ENCODE data around the gene KRTAP20-1.

KRTAP20-1 gene

DNA sequence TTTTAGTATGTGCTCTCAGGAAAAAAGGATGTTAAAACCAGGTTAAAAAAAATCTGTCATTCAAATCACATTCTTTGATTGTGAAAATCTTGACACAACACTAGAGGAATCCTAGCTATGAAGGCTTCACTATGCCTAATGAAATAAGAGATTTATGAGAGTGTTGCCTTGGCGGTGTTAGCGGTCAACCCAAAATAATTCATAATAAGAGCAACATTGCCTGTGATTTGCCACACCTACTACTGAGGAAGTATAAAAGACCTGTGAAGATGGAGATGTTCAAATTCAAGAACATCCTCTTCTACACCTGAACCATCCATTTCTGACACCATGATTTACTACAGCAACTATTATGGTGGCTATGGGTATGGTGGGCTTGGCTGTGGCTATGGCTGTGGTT, at the start of gene KRTAP20-1:
TSS of gene KRTAP20-1 (plus strand) at position 301 of the 400 bp plus-strand sequence. CDS start at position 331, 30 bp downstream.
- DNase-seq = no peak
- no peak within 1 kb of the TSS for H3K4me3 Mint-ChIP-seq
- H3K9me3 Mint-ChIP-seq = peaks cover 2% of the 10 kb centered on the region in 2 donors
- no peak within 1 kb of the TSS for H3K27ac Mint-ChIP-seq
- no peak for ATAC-seq
- no peaks in the 10 kb centered on the region for H3K27me3 Mint-ChIP-seq
- no peaks in the 10 kb centered on the region for H3K4me1 Mint-ChIP-seq

- no peak overlapping the region for H3K27ac Mint-ChIP-seq
- no peak for DNase-seq
- no peaks in the 10 kb centered on the region for H3K4me1 Mint-ChIP-seq
- no peaks in the 10 kb centered on the region for H3K27me3 Mint-ChIP-seq
- no peak for ATAC-seq
- no peak overlapping the region for H3K4me3 Mint-ChIP-seq
- peaks cover 7 to 10% of the 10 kb centered on the region in 2 donors for H3K9me3 Mint-ChIP-seq
Observed at GRCh38 chr21:30567617-30568016, 48.6 kb upstream of the KRTAP20-1 start.

DNA sequence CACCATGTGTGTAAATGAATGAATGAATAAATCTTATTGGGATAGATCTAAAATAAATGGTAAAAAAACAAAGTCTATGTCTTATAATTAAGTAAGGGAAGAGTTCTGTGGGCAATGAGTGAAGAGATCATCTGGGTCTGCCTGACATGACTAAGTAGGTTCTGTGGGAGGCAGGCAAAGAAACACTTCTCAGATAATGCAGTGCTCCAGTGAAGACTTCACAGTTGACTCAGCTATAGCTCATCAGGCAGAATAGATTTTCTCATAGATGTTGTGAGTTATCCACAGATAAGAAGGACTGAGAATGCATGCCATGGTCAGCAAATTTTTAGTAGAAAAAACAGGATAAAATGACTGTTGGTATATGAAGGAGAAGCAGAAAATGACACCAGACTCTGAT, 38.5 kb upstream of the KRTAP20-1 start:
- no peak for DNase-seq
- no peak for ATAC-seq
- no peaks in the 10 kb centered on the region for H3K27me3 Mint-ChIP-seq

GRCh38 chr21:30579346-30579745, 36.9 kb upstream of the KRTAP20-1 start:
- Mint-ChIP-seq H3K4me3 (no peak overlapping the region), H3K27me3 (no peaks in the 10 kb centered on the region), H3K9me3 (peaks cover 0 to 3% of the 10 kb centered on the region in 2 donors), H3K4me1 (no peaks in the 10 kb centered on the region), H3K27ac (no peak overlapping the region)
- DNase-seq (no peak), ATAC-seq (no peak)

More for the DNA sequence above, 38.5 kb upstream of the KRTAP20-1 start:
- Mint-ChIP-seq H3K9me3 (no peaks in the 10 kb centered on the region), H3K27ac (no peak overlapping the region), H3K4me1 (no peaks in the 10 kb centered on the region), H3K4me3 (no peak overlapping the region)

DNA sequence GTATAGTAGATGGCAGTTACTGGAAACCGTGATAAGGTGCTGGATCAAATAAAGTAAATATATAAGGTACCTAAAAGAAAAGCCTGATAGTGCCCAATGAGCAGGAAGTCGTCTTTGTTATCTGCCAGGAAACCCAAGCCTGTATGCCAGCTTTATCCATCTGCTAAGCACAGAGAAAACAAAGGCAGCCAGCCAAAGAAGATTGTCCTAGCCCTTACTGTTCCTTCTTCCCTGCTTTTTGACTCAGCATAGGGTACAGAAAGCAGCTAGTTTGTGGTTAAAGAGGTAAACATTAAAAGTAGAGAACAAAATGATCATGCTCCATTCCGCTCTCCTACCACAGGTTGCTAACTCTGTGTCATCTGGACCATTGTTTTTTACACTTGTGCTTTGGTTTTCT, 36.1 kb upstream of the KRTAP20-1 start:
- Mint-ChIP-seq H3K4me3 (no peak overlapping the region), H3K27me3 (no peaks in the 10 kb centered on the region), H3K4me1 (no peaks in the 10 kb centered on the region), H3K27ac (no peak overlapping the region), H3K9me3 (peaks cover 0 to 8% of the 10 kb centered on the region in 2 donors)
- ATAC-seq (no peak), DNase-seq (no peak)

DNA sequence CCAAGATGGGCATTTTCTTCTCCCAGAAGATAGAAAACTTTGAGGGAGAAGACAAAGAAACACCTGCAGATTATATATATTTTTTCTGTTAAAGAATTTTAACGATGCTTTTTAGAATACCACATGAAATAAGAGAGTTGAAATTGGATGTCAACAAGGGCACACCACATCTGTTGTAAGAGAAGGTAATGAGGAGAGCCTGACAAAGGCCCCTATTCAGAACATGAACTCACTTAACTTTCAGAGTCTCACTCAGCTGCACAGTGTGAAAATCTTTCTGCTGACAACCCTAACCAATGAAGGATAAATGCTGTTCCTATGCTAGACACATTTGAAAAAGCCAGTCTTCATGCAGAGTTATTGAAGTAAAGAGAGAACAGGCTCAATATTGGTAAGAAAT, 33.4 kb upstream of the KRTAP20-1 start:
- no peak for ATAC-seq
- no peak overlapping the region for H3K4me3 Mint-ChIP-seq
- H3K4me1 Mint-ChIP-seq = no peaks in the 10 kb centered on the region
- no peak for DNase-seq
- peaks cover 0 to 8% of the 10 kb centered on the region in 2 donors for H3K9me3 Mint-ChIP-seq
- no peak overlapping the region for H3K27ac Mint-ChIP-seq
- no peaks in the 10 kb centered on the region for H3K27me3 Mint-ChIP-seq

DNA sequence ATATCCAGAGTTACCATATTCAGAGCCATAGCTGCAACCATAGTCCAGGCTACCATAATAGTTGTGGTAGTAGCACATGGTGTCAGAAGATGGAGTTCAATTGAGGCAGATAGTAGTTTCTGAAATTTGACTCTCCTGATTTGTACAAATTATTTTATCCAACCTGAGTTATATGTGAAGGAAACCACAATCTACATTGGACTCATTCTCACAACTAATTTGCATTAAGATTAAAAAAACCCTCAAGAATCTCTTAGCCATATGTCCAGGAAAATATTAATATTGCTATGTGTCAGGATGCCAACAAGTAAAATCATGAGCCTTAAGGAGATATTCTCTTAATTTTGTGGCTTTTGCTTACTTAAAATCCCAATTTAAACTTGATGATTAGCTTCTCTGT, 25.9 kb upstream of the KRTAP20-1 start, which contains the start of gene KRTAP22-2:
TSS of gene KRTAP22-2 (minus strand) at position 101 of the 400 bp plus-strand sequence.
- no peaks in the 10 kb centered on the region for H3K27me3 Mint-ChIP-seq
- ATAC-seq (no peak), DNase-seq (no peak)
- H3K4me3 Mint-ChIP-seq = no peak within 1 kb of the TSS
- no peak within 1 kb of the TSS for H3K27ac Mint-ChIP-seq
- no peaks in the 10 kb centered on the region for H3K9me3 Mint-ChIP-seq
- H3K4me1 Mint-ChIP-seq = no peaks in the 10 kb centered on the region

GRCh38 chr21:30592140-30592539, 24.1 kb upstream of the KRTAP20-1 start, which contains the start of gene KRTAP6-3:
Gene KRTAP6-3 (plus strand): TSS chr21:30592440. CDS start chr21:30592446, 6 bp downstream.
- Mint-ChIP-seq H3K27ac (no peak within 1 kb of the TSS), H3K4me1 (no peaks in the 10 kb centered on the region), H3K27me3 (no peaks in the 10 kb centered on the region), H3K4me3 (no peak within 1 kb of the TSS), H3K9me3 (no peaks in the 10 kb centered on the region)
- no peak for DNase-seq
- ATAC-seq = no peak

- no peak for DNase-seq
- Mint-ChIP-seq H3K4me1 (no peaks in the 10 kb centered on the region), H3K4me3 (no peak within 1 kb of the TSS), H3K27ac (no peak within 1 kb of the TSS), H3K9me3 (peaks cover 6 to 9% of the 10 kb centered on the region in 2 donors), H3K27me3 (no peaks in the 10 kb centered on the region)
- no peak for ATAC-seq
Observed at GRCh38 chr21:30598802-30599201, 17.4 kb upstream of the KRTAP20-1 start, which contains the start of gene KRTAP6-2. Gene KRTAP6-2 (minus strand): TSS chr21:30598902. CDS start chr21:30598874, 28 bp downstream.

- H3K4me3 Mint-ChIP-seq = no peak within 1 kb of the TSS
- no peak within 1 kb of the TSS for H3K27ac Mint-ChIP-seq
- DNase-seq = no peak
- no peaks in the 10 kb centered on the region for H3K4me1 Mint-ChIP-seq
- ATAC-seq = no peak
- peaks cover 6 to 18% of the 10 kb centered on the region in 2 donors for H3K9me3 Mint-ChIP-seq
- no peaks in the 10 kb centered on the region for H3K27me3 Mint-ChIP-seq
Observed at GRCh38 chr21:30600787-30601186, 15.4 kb upstream of the KRTAP20-1 start, which contains the start of gene KRTAP22-1. Gene KRTAP22-1 (plus strand): TSS chr21:30601087.

DNA sequence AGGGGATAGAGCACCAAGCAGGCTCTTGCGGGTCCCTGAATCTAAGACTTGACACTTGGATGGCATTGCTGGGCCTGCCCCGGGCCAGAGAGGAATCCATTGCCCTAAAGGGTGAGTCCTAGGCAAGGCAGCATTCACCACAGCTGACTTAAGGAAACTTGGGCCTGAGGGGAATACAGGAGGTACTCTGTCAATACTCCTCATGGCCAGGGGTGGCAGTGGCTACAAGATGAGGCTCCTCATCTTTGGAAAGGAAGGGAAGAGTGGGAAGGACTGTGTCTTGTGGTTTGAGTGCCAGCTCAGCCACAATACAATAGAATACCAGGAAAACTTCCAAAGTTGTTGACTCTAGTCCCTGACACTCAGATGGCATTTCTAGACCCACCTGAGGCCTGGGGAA, 10.3 kb upstream of the KRTAP20-1 start:
- Mint-ChIP-seq H3K27ac (no peak overlapping the region), H3K4me3 (no peak overlapping the region), H3K27me3 (no peaks in the 10 kb centered on the region), H3K4me1 (no peaks in the 10 kb centered on the region), H3K9me3 (peaks cover 8 to 21% of the 10 kb centered on the region in 2 donors)
- DNase-seq (no peak), ATAC-seq (no peak)

DNA sequence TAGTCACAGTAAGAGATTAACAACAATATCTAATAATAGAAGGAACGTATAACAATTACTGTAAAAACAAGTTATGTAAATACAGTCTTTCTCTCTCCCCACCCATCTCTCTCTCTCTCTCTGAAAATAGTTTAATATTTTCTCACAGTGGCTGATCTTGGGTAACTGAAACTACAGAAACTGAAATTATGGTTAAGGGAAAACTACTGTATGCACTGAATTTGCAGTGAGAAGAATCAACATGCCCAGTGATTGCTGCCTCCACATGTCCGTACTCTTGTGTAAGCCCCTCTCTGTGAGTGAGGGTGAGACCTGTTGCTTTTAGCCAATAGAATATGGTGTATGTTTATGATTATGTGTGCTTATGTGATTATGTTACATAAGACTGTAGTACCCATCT, 4.1 kb upstream of the KRTAP20-1 start:
- H3K4me3 Mint-ChIP-seq = no peak overlapping the region
- no peaks in the 10 kb centered on the region for H3K4me1 Mint-ChIP-seq
- peaks cover 5 to 7% of the 10 kb centered on the region in 2 donors for H3K9me3 Mint-ChIP-seq
- ATAC-seq = no peak
- no peak overlapping the region for H3K27ac Mint-ChIP-seq
- DNase-seq = no peak
- H3K27me3 Mint-ChIP-seq = no peaks in the 10 kb centered on the region

- Mint-ChIP-seq H3K4me1 (no peaks in the 10 kb centered on the region), H3K27me3 (no peaks in the 10 kb centered on the region), H3K27ac (no peak within 1 kb of the TSS), H3K9me3 (peaks cover 5 to 7% of the 10 kb centered on the region in 2 donors), H3K4me3 (no peak within 1 kb of the TSS)
- ATAC-seq = peak; percentile 43
- no peak for DNase-seq
Observed at GRCh38 chr21:30613836-30614235, 2.4 kb upstream of the KRTAP20-1 start, which contains the start of gene KRTAP6-1. Gene KRTAP6-1 (minus strand): TSS chr21:30613930. CDS start chr21:30613904, 26 bp downstream.

- Mint-ChIP-seq H3K27ac (no peak overlapping the region), H3K4me1 (no peaks in the 10 kb centered on the region), H3K4me3 (no peak overlapping the region)
Observed at GRCh38 chr21:30615199-30615598, 1.0 kb upstream of the KRTAP20-1 start.

DNA sequence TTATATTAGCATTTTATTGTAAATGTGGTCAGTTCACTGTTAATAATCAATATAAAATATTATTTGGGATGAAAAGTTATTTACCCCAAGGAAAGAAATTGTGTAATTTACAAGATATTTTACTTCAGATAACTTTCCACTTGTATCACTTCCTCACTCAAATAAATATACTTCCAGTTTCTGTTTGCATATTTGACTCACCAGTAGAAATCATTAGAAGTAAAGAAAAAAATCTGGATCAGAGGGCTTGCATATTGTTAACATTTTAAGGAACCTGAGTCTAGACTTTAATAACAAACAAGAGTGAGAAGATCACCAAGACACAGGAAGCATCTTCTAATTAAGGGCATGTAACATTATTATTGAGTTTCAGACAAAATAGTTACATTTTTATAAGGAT, 3.9 kb downstream of the KRTAP20-1 start:
- H3K4me1 Mint-ChIP-seq = no peaks in the 10 kb centered on the region
- H3K4me3 Mint-ChIP-seq = no peak overlapping the region
- H3K9me3 Mint-ChIP-seq = no peaks in the 10 kb centered on the region
- DNase-seq (no peak), ATAC-seq (no peak)
- H3K27me3 Mint-ChIP-seq = no peaks in the 10 kb centered on the region
- H3K27ac Mint-ChIP-seq = no peak overlapping the region

More at GRCh38 chr21:30615199-30615598, 1.0 kb upstream of the KRTAP20-1 start:
- DNase-seq (no peak), ATAC-seq (no peak)
- H3K27me3 Mint-ChIP-seq = no peaks in the 10 kb centered on the region
- peaks cover 5 to 7% of the 10 kb centered on the region in 2 donors for H3K9me3 Mint-ChIP-seq

DNA sequence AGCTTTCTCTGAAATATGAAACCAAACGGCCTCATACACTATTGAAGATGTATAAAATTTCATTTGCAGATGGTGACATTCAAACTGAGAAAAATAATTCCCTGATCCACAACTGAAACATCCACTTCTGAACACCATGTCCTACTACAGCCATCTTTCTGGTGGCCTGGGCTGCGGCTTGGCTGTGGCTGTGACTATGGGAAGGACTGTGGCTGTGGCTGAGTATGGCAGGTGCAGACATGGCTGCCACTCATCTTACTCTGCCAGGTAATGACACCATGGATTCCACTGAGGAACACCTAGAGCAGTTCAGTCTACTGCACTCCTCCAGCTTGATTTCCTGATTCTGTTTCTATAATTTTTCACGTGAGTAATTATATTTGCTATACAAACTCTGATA, 4.3 kb downstream of the KRTAP20-1 start, which contains the start of gene KRTAP20-4:
TSS of gene KRTAP20-4 (plus strand) at position 106 of the 400 bp plus-strand sequence.
- Mint-ChIP-seq H3K27ac (no peak within 1 kb of the TSS), H3K4me1 (no peaks in the 10 kb centered on the region), H3K4me3 (no peak within 1 kb of the TSS), H3K9me3 (no peaks in the 10 kb centered on the region), H3K27me3 (no peaks in the 10 kb centered on the region)
- DNase-seq (no peak), ATAC-seq (no peak)

- no peak overlapping the region for H3K4me3 Mint-ChIP-seq
- DNase-seq (no peak), ATAC-seq (no peak)
- H3K4me1 Mint-ChIP-seq = no peaks in the 10 kb centered on the region
- H3K27me3 Mint-ChIP-seq = no peaks in the 10 kb centered on the region
- no peaks in the 10 kb centered on the region for H3K9me3 Mint-ChIP-seq
- H3K27ac Mint-ChIP-seq = no peak overlapping the region
Observed at GRCh38 chr21:30623362-30623761, 7.1 kb downstream of the KRTAP20-1 start.

All from stimulated activated naive CD8-positive, alpha-beta T cell treated with anti-CD3 and anti-CD28 coated beads, Interleukin-15, amount 100 ng/mL, for 72 hours (primary cell).